Activated naive CD4-positive, alpha-beta T cell treated with anti-CD3 and anti-CD28 coated beads, Interleukin-2, amount 50 U/mL, for 24 hours (primary cell): Measurements from ENCODE around the gene LRRC61.
"Not testable (repeated sequence)": the region's sequence is repeated elsewhere in the genome, so short reads cannot be mapped to it uniquely, and the experiment has no call there.

Source experiments
- H3K27ac Mint-ChIP-seq: one replicate; pipeline ENCODE4 v1.8.0; 2021; ENCODE audit warnings: mild to moderate bottlenecking, mixed read lengths
- H3K27me3 Mint-ChIP-seq: one replicate; pipeline ENCODE4 v1.8.0; 2021; ENCODE audit warnings: mixed read lengths
- H3K36me3 Mint-ChIP-seq: one replicate; pipeline ENCODE4 v1.8.0; 2021; ENCODE audit warnings: mixed read lengths
- H3K4me1 Mint-ChIP-seq: one replicate; pipeline ENCODE4 v1.8.0; 2021; ENCODE audit warnings: mixed read lengths
- H3K4me3 Mint-ChIP-seq: one replicate; pipeline ENCODE4 v1.8.0; 2021; ENCODE audit warnings: mild to moderate bottlenecking, mixed read lengths
- H3K9me3 Mint-ChIP-seq: one replicate; pipeline ENCODE4 v1.8.0; 2021; ENCODE audit warnings: mixed read lengths

The LRRC61 gene

DNA sequence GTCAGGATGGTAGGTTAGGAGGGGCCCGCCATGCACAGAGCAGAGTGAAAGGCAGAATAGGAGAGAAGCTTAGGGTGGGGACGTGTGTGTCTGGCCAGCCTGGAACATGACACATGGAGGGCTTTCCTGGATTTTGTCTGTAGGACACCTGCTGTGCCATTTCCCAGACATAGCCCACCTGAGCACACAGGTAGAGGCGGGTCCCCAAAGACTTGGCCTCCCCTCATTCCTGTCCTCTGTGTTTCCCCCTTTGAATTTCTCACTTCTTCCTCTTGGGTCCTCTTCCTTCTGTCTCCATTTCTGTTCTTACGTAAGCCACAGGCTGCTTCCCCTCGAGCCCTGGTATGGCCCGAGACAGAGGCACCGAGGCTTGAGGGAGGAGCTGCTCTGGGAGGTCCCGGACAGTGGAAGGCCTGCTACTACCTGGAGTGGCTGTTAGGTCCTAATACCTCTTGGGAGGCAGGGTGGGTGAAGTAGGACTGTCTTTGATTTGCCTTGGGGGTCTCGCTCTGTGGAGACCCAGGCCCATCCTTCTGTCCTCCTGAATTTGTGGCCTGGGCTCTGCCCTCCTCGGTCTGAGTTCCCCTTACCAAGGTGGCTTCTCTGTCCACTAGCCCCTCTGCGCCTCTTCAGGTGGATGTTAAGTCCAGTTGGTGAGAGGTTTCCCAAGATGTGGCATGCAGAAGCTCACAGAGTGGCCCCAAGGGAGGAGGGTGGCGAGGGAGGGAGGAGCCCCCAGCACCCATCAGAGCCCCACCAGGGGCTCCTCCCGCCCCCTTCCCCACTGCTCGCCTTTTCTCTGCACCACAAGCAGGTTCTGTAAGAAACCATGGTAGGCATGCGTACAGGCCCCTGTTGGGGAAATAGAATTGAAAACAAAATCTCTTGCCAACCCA is 61.5 kb downstream of the LRRC61 start:
- Mint-ChIP-seq H3K27ac (no peak overlapping the region), H3K4me1 (peaks cover 20% of the 10 kb centered on the region), H3K4me3 (no peak overlapping the region), H3K9me3 (no peaks in the 10 kb centered on the region), H3K27me3 (no peaks in the 10 kb centered on the region), H3K36me3 (no peaks in the 10 kb centered on the region)

DNA sequence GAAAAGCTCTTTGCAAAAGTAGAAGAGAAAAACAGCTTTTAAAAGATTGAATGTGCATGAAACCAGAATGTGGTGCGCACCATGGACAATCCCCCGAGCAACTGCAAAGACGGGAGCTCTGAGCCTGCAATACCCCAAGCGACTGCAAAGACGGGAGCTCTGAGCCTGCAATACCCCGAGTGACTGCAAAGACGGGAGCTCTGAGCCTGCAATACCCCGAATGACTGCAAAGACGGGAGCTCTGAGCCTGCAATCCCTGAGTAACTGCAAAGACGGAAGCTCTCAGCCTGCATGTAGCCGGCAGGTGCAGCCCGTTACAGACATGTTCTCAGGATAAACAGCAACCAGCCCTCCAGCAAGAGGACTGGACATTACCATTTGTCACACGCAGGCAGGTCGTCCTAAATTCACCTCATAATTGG is 62.2 kb downstream of the LRRC61 start:
- H3K36me3 Mint-ChIP-seq = no peaks in the 10 kb centered on the region
- H3K4me3 Mint-ChIP-seq = no peak overlapping the region
- no peak overlapping the region for H3K27ac Mint-ChIP-seq
- H3K9me3 Mint-ChIP-seq = no peaks in the 10 kb centered on the region
- H3K27me3 Mint-ChIP-seq = no peaks in the 10 kb centered on the region
- peaks cover 14% of the 10 kb centered on the region for H3K4me1 Mint-ChIP-seq

DNA sequence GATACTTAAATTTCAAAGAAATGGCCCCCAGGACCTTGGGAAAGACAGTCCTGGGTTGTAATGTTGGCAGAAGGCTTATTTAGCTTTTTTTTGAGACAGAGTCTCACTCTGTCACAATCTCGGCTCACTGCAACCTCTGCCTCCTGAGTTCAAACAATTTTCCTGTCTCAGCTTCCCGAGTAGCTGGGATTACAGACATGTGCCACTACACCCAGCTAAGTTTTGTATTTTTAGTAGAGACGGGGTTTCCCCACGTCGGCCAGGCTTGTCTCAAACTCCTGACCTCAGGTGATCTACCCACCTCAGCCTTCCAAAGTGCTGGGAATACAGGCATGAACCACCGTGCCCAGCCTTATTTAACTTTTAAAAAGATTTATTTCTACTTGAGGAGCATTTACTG is 62.7 kb downstream of the LRRC61 start:
- H3K9me3 Mint-ChIP-seq, H3K27ac Mint-ChIP-seq, H3K27me3 Mint-ChIP-seq, H3K36me3 Mint-ChIP-seq, H3K4me3 Mint-ChIP-seq, H3K4me1 Mint-ChIP-seq: not testable (repeated sequence)
